ENCODE measurements around the gene SYNPO2L. TPM values are rescaled to one million over a fixed set of nuclear protein-coding genes. Genes with fewer than 3 reads are reported as not detected.

Gene SYNPO2L
- polyA plus RNA-seq, 1 donor from 2014 or later: not detected

- no peaks in the 10 kb centered on the region for H3K27me3 ChIP-seq (ENCODE audit: insufficient read depth, low read depth, low read length)
- no peaks in the 10 kb centered on the region for H3K9me2 ChIP-seq (ENCODE audit: insufficient read depth, low read length)
- H2AFZ ChIP-seq (ENCODE audit: low read depth, low read length): no peak overlapping the region
- H3K27ac ChIP-seq (ENCODE audit: low read length): no peak overlapping the region
- TF ChIP-seq EZH2 (IDR thresholded peaks at IDR 0.05; ENCODE audit: borderline replicate concordance, insufficient read depth, low read length, poor library complexity, severe bottlenecking) (no peak), CTCF (IDR thresholded peaks at IDR 0.05; ENCODE audit: poor library complexity, severe bottlenecking) (no peak), POLR2AphosphoS5 (IDR thresholded peaks at IDR 0.05) (no peak), REST (IDR thresholded peaks at IDR 0.05; ENCODE audit: borderline replicate concordance) (no peak), EP300 (conservative IDR thresholded peaks at IDR 0.05; ENCODE audit: poor library complexity, severe bottlenecking) (no peak), TAF1 (IDR thresholded peaks at IDR 0.05; ENCODE audit: low read depth) (no peak), SMC3 (conservative IDR thresholded peaks at IDR 0.05; ENCODE audit: poor library complexity) (no peak), RAD21 (conservative IDR thresholded peaks at IDR 0.05) (no peak)
- no peaks in the 10 kb centered on the region for H4K20me1 ChIP-seq (ENCODE audit: insufficient read depth)
- H3K9me3 ChIP-seq (ENCODE audit: low read length): no peaks in the 10 kb centered on the region
- H3K79me2 ChIP-seq (replicated peaks; ENCODE audit: insufficient read depth, low read length): no peaks in the 10 kb centered on the region
- H3K9ac ChIP-seq (ENCODE audit: low read length): no peak overlapping the region
- no peaks in the 10 kb centered on the region for H3F3A ChIP-seq (ENCODE audit: insufficient read depth, low read length, poor library complexity, severe bottlenecking)
- H3K4me3 ChIP-seq (ENCODE audit: low read length): no peak overlapping the region
- no peaks in the 10 kb centered on the region for H3K36me3 ChIP-seq (ENCODE audit: insufficient read depth, low read length)
- H3K4me2 ChIP-seq (ENCODE audit: low read length): no peak overlapping the region
Measured at GRCh38 chr10:73650537-73651331, 5.1 kb downstream of the SYNPO2L start.

- Histone ChIP-seq H3K9ac (ENCODE audit: low read length) (no peak overlapping the region), H3K27ac (ENCODE audit: low read length) (no peak overlapping the region), H3K4me2 (ENCODE audit: low read length) (no peak overlapping the region), H3K79me2 (replicated peaks; ENCODE audit: insufficient read depth, low read length) (no peaks in the 10 kb centered on the region), H4K20me1 (ENCODE audit: insufficient read depth) (no peaks in the 10 kb centered on the region), H3K4me3 (ENCODE audit: low read length) (no peak overlapping the region), H3K27me3 (ENCODE audit: insufficient read depth, low read depth, low read length) (no peaks in the 10 kb centered on the region), H3K9me3 (ENCODE audit: low read length) (no peaks in the 10 kb centered on the region), H3K9me2 (ENCODE audit: insufficient read depth, low read length) (no peaks in the 10 kb centered on the region), H3F3A (ENCODE audit: insufficient read depth, low read length, poor library complexity, severe bottlenecking) (no peaks in the 10 kb centered on the region), H2AFZ (ENCODE audit: low read depth, low read length) (no peak overlapping the region), H3K36me3 (ENCODE audit: insufficient read depth, low read length) (no peaks in the 10 kb centered on the region)
- TF ChIP-seq CTCF (IDR thresholded peaks at IDR 0.05; ENCODE audit: poor library complexity, severe bottlenecking) (no peak), TAF1 (IDR thresholded peaks at IDR 0.05; ENCODE audit: low read depth) (no peak), EP300 (conservative IDR thresholded peaks at IDR 0.05; ENCODE audit: poor library complexity, severe bottlenecking) (no peak), RAD21 (conservative IDR thresholded peaks at IDR 0.05) (no peak), REST (IDR thresholded peaks at IDR 0.05; ENCODE audit: borderline replicate concordance) (no peak), SMC3 (conservative IDR thresholded peaks at IDR 0.05; ENCODE audit: poor library complexity) (no peak), POLR2AphosphoS5 (IDR thresholded peaks at IDR 0.05) (no peak), EZH2 (IDR thresholded peaks at IDR 0.05; ENCODE audit: borderline replicate concordance, insufficient read depth, low read length, poor library complexity, severe bottlenecking) (no peak), MXI1 (conservative IDR thresholded peaks at IDR 0.05; ENCODE audit: poor library complexity, severe bottlenecking) (no peak)
Measured at GRCh38 chr10:73649876-73650536, 5.8 kb downstream of the SYNPO2L start.
